ENCODE results near the gene OSTC. TPM values are rescaled to one million over a fixed set of nuclear protein-coding genes. Genes with fewer than 3 reads are reported as not detected.

OSTC gene
- polyA plus RNA-seq, 1 experiment = 320 TPM

- ChIA-PET POLR2A (interaction anchor here (1.5 kb wide), 1 partner anchor 26 kb away, joined by 3 read pairs; the partner anchor contains the start of gene OSTC), CTCF (interaction anchor here (1.0 to 1.7 kb wide), 3 partner anchors 26 to 605 kb away, joined by 3 to 4 read pairs (median 3); partner anchors contain the start of gene OSTC)
- no peak for TF ChIP-seq CTCF (IDR thresholded peaks at IDR 0.05; ENCODE audit: low read depth, low read length)
- Histone ChIP-seq H3K27me3 (ENCODE audit: control insufficient read depth, insufficient read depth, low read length) (no peaks in the 10 kb centered on the region), H3K27ac (ENCODE audit: low read depth, low read length) (no peak overlapping the region), H3K4me3 (ENCODE audit: low read depth, low read length) (no peak overlapping the region), H3K9me3 (ENCODE audit: control insufficient read depth, insufficient read depth, low read length) (no peaks in the 10 kb centered on the region)
- no peak for DNase-seq (ENCODE audit: low read depth, low spot score)
Observed at GRCh38 chr4:108624263-108625056, 25.9 kb upstream of the OSTC start.

- CTCF ChIA-PET = interaction anchor here (1.6 kb wide), 1 partner anchor 24 kb away, joined by 5 read pairs; the partner anchor contains the start of gene OSTC
- POLR2A ChIA-PET = interaction anchor here (1.3 kb wide), 1 partner anchor 24 kb away, joined by 6 read pairs; the partner anchor contains the start of gene OSTC
- H3K27ac ChIP-seq (ENCODE audit: low read depth, low read length) = no peak overlapping the region
- H3K4me3 ChIP-seq (ENCODE audit: low read depth, low read length) = no peak overlapping the region
- no peaks in the 10 kb centered on the region for H3K9me3 ChIP-seq (ENCODE audit: control insufficient read depth, insufficient read depth, low read length)
- DNase-seq (ENCODE audit: low read depth, low spot score) = no peak
- H3K27me3 ChIP-seq (ENCODE audit: control insufficient read depth, insufficient read depth, low read length) = no peaks in the 10 kb centered on the region
- no peak for TF ChIP-seq CTCF (IDR thresholded peaks at IDR 0.05; ENCODE audit: low read depth, low read length)
Observed at GRCh38 chr4:108626056-108626455, 24.3 kb upstream of the OSTC start.

- ChIA-PET CTCF (interaction anchor here (1.1 kb wide), 1 partner anchor 21 kb away, joined by 3 read pairs; the partner anchor contains the start of gene OSTC), POLR2A (interaction anchor here (1.5 kb wide), 1 partner anchor 22 kb away, joined by 8 read pairs; the partner anchor contains the start of gene OSTC)
- Histone ChIP-seq H3K4me3 (ENCODE audit: low read depth, low read length) (no peak overlapping the region), H3K27me3 (ENCODE audit: control insufficient read depth, insufficient read depth, low read length) (no peaks in the 10 kb centered on the region), H3K27ac (ENCODE audit: low read depth, low read length) (no peak overlapping the region), H3K9me3 (ENCODE audit: control insufficient read depth, insufficient read depth, low read length) (no peaks in the 10 kb centered on the region)
- no peak for TF ChIP-seq CTCF (IDR thresholded peaks at IDR 0.05; ENCODE audit: low read depth, low read length)
- DNase-seq (ENCODE audit: low read depth, low spot score) = no peak
Observed at GRCh38 chr4:108628411-108628810, 22.0 kb upstream of the OSTC start.

- DNase-seq (ENCODE audit: low read depth, low spot score) = no peak
- Histone ChIP-seq H3K9me3 (ENCODE audit: control insufficient read depth, insufficient read depth, low read length) (no peaks in the 10 kb centered on the region), H3K27me3 (ENCODE audit: control insufficient read depth, insufficient read depth, low read length) (no peaks in the 10 kb centered on the region), H3K4me3 (ENCODE audit: low read depth, low read length) (no peak overlapping the region), H3K27ac (ENCODE audit: low read depth, low read length) (no peak overlapping the region)
- TF ChIP-seq CTCF (IDR thresholded peaks at IDR 0.05; ENCODE audit: low read depth, low read length) = no peak
- POLR2A ChIA-PET = interaction anchor here (0.7 to 1.0 kb wide), 3 partner anchors 9 to 15 kb away, joined by 3 to 5 read pairs (median 3); no protein-coding TSS in a partner anchor
- CTCF ChIA-PET = interaction anchor here (0.9 kb wide), 1 partner anchor 771 kb away, joined by 4 read pairs; no protein-coding TSS in a partner anchor
Observed at GRCh38 chr4:108635070-108635655, 15.2 kb upstream of the OSTC start.
